ENCODE results near the gene SURF6.
"Not testable (repeated sequence)": the region's sequence is repeated elsewhere in the genome, so short reads cannot be mapped to it uniquely, and the experiment has no call there.

The SURF6 gene

DNA sequence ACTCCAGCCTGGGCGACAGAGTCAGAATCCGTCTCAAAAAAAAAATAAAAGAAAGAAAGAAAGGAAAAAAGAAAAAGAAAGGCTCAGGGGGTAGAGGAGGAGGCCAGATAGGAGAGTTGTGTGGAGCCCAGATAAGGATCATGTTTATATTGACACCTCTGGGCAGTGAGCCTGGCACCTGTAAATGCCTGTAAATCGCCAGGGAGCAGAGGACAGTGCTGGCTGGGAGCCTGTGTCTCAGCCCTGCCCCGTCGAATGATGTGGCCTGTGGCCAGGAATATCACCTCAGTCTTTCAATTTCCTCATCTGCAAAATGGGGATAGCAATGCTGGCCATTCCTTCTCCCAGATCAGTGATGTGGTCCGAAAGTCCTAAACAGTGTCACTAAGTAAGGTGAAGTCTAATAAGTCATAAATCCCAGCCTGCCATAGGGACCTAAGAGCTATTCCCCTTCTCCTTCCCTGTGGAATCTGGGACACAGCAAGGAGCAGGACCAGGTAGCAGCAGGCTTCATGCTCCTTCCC, 50.7 kb downstream of the SURF6 start:
- no peak for DNase-seq

DNA sequence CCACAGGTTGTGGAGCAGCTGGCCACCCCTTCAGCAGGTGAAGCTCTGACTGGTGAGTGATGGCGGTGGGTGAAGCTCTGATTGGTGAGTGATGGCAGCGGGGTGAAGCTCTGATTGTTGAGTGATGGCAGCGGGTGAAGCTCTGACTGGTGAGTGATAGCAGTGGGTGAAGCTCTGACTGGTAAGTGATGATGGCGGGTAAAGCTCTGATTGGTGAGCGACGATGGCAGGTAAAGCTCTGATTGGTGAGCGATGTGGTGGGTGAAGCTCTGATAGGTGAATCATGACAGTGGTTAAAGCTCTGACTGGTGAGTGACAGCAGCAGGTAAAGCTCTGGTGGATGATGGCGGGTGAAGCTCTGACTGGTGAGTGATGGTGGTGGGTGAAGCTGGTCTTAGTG, 51.6 kb downstream of the SURF6 start:
- no peak for DNase-seq

- not testable (repeated sequence) for DNase-seq
These were observed 52.5 kb downstream of the SURF6 start for GRCh38 chr9:133283255-133284032.

- no peak for DNase-seq
These were observed 53.3 kb downstream of the SURF6 start for GRCh38 chr9:133282464-133283238.

DNA sequence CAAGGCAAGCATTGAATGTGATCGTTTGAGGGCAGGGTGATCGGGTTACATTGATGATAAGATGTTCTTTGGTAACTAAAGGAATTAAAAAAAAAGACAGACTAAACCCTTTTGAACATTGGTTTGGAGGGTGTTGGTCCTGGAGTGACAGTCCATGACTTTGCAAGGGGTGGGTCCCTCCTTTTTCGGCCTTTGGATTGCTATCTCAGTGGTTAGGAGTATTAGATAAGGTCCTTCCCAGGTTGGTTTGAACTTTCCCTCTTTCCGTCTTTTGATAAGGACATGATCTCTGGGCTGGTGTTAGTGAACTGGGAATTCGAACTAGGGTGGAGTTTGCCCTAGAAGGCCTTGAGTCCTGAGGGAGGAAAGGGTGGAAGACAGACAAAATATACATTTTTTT, 55.6 kb downstream of the SURF6 start:
- no peak for DNase-seq

All from C1 segment of cervical spinal cord (tissue), 14 donors.